ENCODE measurements around the gene SESN1. TPM values are rescaled to one million over a fixed set of nuclear protein-coding genes. Genes with fewer than 3 reads are reported as not detected.
"Not testable (repeated sequence)": the region's sequence is repeated elsewhere in the genome, so short reads cannot be mapped to it uniquely, and the experiment has no call there.

Gene SESN1
- total RNA-seq, 1 experiment from 2014 or later = 24.4 TPM

- DNase-seq (ENCODE audit: low spot score) = peak; percentile 92
These were observed 589 bp upstream of the SESN1 start, which contains the start of gene CEP57L1 for GRCh38 chr6:109095036-109095834. TSS of gene CEP57L1 (plus strand) at chr6:109095507. CDS start at chr6:109145222, 49,715 bp downstream.

- DNase-seq (ENCODE audit: low spot score) = peak; percentile 16
These were observed 772 bp downstream of the SESN1 start for GRCh38 chr6:109093732-109094415.

DNA sequence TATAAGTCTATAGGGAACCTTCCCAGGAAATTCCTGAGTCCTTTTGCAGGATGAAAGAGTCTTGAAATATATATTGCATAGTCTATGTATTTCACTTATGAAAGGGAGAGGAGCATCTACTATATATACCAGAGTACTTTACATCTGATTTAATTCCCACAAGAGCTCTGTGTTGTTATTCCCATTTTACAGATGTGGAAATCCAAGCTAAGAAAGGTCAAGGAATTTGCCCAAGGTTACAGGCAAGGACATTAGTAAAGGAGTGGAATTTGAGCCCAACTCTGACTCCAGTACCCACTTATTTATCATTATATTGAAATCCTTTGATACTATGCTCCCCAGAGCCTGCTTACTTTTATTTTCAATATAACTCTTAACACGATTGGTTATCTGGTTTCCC lies 2.6 kb downstream of the SESN1 start:
- DNase-seq (ENCODE audit: low spot score) = no peak

- no peak for DNase-seq (ENCODE audit: low spot score)
These were observed 3.2 kb downstream of the SESN1 start for GRCh38 chr6:109091314-109092024.

GRCh38 chr6:109088995-109089394 lies 5.7 kb downstream of the SESN1 start:
- no peak for DNase-seq (ENCODE audit: low spot score)

GRCh38 chr6:109087661-109088264 lies 6.9 kb downstream of the SESN1 start:
- DNase-seq (ENCODE audit: low spot score) = no peak

DNA sequence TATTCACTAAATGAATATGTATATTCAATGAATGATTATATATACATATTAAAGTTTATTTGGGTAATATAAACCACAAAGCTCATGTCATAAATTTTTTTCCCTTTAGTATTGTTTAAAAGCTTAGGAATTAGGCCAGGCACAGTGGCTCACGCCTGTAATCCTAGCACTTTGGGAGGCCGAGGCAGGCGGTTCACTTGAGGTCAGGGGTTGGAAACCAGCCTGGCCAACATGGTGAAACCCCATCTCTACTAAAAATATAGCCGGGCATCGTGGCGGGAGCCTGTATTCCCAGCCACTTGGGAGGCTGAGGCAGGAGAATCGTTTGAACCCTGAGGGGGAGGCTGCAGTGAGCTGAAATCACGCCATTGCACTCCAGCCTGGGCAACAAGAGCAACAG lies 10.5 kb downstream of the SESN1 start:
- DNase-seq (ENCODE audit: low spot score) = not testable (repeated sequence)

- no peak for DNase-seq (ENCODE audit: low spot score)
These were observed 11.0 kb downstream of the SESN1 start for GRCh38 chr6:109083657-109084056.

DNA sequence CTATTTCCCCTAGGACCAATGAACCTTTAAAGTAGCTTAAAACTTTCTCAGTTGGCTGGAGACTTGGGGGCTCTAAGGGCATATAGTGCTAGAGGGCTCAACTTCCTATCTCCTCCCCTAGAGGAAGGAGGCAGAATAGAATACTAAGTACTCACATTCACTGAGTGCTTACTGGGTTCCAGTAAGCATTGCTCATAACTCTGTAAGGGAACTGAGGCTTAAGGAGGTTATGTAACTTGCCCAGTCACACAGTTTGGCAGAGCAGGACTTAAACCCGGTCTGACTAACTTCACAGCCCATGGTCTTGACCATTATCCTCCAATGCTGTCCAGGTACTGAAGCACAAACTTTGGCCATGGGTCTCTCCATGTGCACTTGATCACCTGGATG lies 12.5 kb downstream of the SESN1 start:
- DNase-seq (ENCODE audit: low spot score) = no peak

DNA sequence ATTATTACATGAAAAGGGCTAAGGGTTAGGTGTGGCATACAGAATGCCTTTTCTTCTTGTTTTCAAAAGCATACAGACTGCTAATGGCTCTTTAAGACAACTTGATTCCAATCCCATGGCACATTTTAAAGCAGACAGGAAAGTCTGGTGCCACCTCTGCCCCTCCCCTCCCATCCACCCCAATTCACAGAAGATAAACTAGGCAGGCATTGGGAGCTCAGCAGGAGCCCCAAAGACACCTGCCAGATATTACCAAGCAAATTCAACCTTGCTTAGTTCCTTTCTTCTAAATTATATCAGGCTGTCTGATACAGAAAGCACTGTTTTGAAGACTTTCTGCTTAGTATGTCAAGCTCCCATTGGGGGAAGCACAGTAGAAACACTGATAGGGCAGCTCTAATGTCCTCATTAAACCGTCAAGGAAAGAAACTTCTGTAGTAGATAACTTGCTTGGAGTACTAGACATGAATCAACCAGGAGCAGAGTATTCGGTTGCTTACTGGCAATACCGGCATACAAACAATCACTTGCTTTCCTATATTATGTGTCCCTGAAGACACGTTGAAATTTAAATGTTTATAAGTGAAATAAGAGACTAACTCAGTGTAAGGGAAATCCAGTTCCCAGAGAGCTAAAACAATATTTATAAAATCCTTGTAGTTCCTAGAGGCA lies 13.0 kb downstream of the SESN1 start:
- DNase-seq (ENCODE audit: low spot score) = no peak

- DNase-seq (ENCODE audit: low spot score) = no peak
These were observed 13.6 kb downstream of the SESN1 start for GRCh38 chr6:109081026-109081425.

DNA sequence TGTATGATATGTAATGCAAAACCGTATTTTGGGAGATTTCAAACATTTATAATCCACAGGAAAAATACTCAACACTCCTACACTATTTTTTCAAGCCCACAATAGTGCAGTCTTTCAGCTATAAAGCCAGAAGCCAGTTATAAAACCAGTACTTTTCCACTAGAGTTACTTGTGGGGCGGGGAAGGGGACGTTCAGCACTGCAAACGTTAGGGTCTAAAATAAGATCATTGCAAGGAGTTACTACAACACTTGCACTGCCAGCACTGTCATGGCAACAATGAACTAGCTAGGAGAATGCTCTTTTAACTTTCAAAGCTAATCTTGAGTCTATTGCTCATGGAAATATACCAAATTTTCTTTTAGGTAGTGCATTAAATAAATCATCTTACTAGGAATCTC lies 14.7 kb downstream of the SESN1 start:
- no peak for DNase-seq (ENCODE audit: low spot score)

DNA sequence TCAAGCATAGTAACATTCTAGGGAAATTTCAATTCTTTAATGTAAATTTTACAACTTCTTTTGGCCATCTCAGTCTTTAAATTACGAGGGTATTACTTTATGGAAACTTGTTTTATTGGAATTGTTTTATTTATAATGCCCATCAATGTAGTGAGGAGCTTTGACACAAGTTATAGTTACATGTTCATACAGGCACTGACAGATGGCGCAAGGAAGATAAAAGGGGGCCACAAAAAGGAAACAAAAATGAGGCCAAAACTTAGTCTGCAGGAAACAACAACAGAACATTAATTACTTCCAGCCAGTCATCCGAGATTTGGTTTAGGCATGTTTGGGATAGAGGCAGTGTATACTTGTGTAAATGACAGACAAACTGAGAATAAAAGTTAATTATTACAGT lies 18.3 kb downstream of the SESN1 start:
- DNase-seq (ENCODE audit: low spot score) = no peak

- no peak for DNase-seq (ENCODE audit: low spot score)
These were observed 18.7 kb downstream of the SESN1 start for GRCh38 chr6:109075934-109076333.

GRCh38 chr6:109074133-109074415 lies 20.6 kb downstream of the SESN1 start:
- no peak for DNase-seq (ENCODE audit: low spot score)

DNA sequence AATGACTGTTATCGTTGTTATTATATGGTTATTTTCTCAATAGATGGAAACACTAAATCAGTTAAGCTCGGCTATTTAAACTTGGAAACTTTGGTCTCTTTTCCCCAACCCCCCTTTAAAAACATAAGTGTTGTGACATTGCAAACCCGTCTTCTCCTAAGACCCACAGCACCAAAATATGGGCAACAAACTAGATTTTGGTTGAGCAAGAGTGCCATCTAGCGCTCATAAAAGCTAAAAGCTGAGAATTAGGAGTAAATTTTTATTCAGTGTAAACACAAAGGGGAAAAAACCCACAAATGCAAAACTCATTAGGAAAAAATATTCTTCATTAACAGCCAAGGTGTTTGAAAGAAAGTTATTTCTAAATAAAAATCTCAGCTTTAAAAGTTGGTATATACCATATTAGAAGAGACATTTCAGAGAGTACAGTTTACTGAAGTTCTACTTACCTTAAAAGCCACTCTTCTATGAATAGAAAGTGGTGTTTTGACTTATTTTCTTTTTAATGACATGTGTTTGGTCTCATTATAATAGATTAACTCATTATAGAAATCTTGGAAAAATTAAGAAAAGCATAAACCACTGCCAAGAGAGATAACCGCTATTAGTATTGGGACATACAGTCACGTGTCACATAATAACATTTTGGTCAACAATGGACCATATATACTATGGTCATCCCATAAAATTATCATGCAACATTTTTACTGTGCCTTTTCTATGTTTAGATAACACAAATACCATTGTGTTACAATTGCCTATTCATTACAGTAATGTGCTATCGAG lies 21.1 kb downstream of the SESN1 start:
- DNase-seq (ENCODE audit: low spot score) = peak; percentile 41

DNA sequence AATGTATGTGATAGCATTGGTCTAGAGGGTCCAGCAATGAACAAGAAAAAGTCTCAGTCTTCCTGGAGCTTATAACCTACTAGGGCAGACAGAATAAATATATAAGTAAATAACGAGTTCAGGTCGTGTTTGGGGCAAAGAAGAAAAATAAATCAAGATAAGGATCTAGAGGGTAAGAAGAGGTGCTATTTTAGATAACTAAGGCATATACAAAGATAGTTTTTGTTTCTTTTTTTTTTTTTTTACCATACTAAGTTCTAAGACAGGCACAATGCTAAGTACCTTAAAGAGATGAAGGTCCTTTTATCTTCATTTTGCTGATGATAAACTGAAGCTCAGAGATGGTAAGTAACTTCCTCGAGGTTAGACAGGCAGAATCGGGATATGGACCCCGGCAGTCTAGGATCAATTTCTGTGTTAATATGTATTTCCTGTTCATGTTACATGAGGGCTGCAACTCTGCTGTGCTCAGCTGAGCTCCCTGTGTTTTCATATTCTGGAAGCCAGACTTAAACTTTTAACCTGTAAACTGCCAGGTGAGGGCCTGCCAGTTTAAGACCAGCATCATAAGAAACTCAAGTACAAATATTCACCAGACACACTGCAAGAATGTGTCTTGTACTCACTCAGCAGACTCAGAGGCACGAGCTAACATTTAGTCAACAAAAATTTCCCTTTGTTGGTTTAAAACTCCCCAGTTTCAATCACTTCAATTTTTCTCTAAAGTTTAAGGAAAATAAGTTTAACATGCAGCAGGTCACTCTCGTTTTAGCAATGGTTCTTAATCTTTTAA lies 23.3 kb downstream of the SESN1 start:
- DNase-seq (ENCODE audit: low spot score) = no peak

DNA sequence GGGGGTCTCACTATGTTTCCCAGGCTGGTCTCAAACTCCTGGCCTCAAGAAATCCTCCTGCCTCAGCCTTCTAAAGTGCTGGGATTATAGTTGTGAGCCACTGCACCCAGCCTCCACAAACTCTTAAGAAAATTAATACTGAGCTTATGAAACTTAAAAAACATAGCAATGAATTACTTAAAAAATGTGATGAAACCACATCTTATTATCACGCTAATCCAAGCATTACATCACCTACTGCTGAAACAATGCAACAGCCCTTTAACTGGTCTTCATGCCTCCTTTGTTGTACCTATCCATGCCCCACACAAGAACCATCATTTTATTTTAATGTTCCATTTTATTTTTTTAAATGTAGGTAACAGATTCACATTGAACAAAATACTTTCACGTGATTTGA lies 24.9 kb downstream of the SESN1 start:
- no peak for DNase-seq (ENCODE audit: low spot score)

DNA sequence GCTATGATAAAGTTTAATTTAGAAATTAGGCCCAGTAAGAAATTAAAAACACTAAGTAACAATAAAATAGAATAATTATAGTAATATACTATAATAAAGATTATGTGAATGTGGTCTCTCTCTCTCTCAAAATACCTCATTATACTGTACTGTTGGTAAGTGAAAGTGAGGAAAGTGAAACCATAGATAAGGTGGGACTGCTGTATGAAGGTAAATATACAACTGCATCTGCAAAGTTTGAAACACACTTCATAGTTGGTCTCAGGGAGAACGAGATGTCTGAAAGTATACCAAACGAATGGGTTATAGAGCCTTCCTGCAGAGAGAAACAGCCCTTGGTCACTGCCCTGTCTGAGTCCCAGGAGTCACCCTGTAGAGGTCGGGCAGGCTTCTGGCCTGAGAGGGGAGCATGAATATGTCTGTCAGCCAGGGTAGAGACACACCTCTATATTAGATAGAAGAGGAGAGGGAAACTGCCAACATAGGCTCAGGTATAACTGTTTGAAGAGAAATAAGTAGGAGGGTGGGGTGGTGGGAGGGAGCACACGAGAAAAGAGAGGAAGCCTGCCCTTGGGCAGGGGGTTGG lies 31.8 kb downstream of the SESN1 start:
- no peak for DNase-seq (ENCODE audit: low spot score)

- DNase-seq (ENCODE audit: low spot score) = no peak
These were observed 32.4 kb downstream of the SESN1 start for GRCh38 chr6:109062216-109062615.

Measured in A172 (cell line).